Measurements from ENCODE around the gene PCDHB4. TPM values are rescaled to one million over a fixed set of nuclear protein-coding genes. Genes with fewer than 3 reads are reported as not detected.

PCDHB4 gene
- 0.07 and 0.13 TPM in 2 replicates for total RNA-seq

GRCh38 chr5:141121563-141121962 is at the start of gene PCDHB4:
Gene PCDHB4 (plus strand): TSS chr5:141121818. CDS start chr5:141121999, 181 bp downstream.

GRCh38 chr5:141094481-141095262 is 26.9 kb upstream of the PCDHB4 start, which contains the start of gene PCDHB2:
Gene PCDHB2 (plus strand): TSS chr5:141094615. CDS start chr5:141094791, 176 bp downstream.

GRCh38 chr5:141100243-141100805 is 21.3 kb upstream of the PCDHB4 start, which contains the start of gene PCDHB3:
Gene PCDHB3 (plus strand): TSS chr5:141100473. CDS start chr5:141100650, 177 bp downstream.

GRCh38 chr5:141135030-141135717 is 13.6 kb downstream of the PCDHB4 start, which contains the start of gene PCDHB5:
Gene PCDHB5 (plus strand): TSS chr5:141135206. CDS start chr5:141135435, 229 bp downstream.

GRCh38 chr5:141149812-141150211 is 28.2 kb downstream of the PCDHB4 start, which contains the start of gene PCDHB6:
Gene PCDHB6 (plus strand): TSS chr5:141150057. CDS start chr5:141150258, 201 bp downstream.

GRCh38 chr5:141172381-141173204 is 51.0 kb downstream of the PCDHB4 start, which contains the start of gene PCDHB7:
Gene PCDHB7 (plus strand): TSS chr5:141172644. CDS start chr5:141172836, 192 bp downstream.

Other genes with a start within 250 kb of the PCDHB4 start
- gene PCDHA12, start 246.5 kb upstream of the PCDHB4 start, total RNA-seq = under 0.01 TPM in 1 of 2 replicates, not detected in the other
- gene PCDHA13, start 239.7 kb upstream of the PCDHB4 start, total RNA-seq = not detected in 2 replicates
- under 0.01 TPM in 1 of 2 replicates, not detected in the other for gene PCDHAC1, start 195.5 kb upstream of the PCDHB4 start, total RNA-seq
- 1.8 and 3.3 TPM in 2 replicates for gene PCDHAC2, start 155.3 kb upstream of the PCDHB4 start, total RNA-seq
- gene PCDHB1, start 70.4 kb upstream of the PCDHB4 start, total RNA-seq = not detected in 2 replicates
- 0.66 and 0.72 TPM in 2 replicates for gene PCDHB2, start 27.2 kb upstream of the PCDHB4 start, total RNA-seq
- gene PCDHB3, start 21.3 kb upstream of the PCDHB4 start, total RNA-seq = 0.14 and 0.27 TPM in 2 replicates
- 0.40 and 0.43 TPM in 2 replicates for gene PCDHB5, start 13.4 kb downstream of the PCDHB4 start, total RNA-seq
- gene PCDHB6, start 28.2 kb downstream of the PCDHB4 start, total RNA-seq = 0.07 TPM in 1 of 2 replicates, not detected in the other
- 0.22 and 0.40 TPM in 2 replicates for gene PCDHB7, start 50.8 kb downstream of the PCDHB4 start, total RNA-seq
- gene PCDHB8, start 56.0 kb downstream of the PCDHB4 start, total RNA-seq = 0.07 and 0.13 TPM in 2 replicates
- gene PCDHB16, start 60.6 kb downstream of the PCDHB4 start, total RNA-seq = 0.07 and 0.13 TPM in 2 replicates
- 0.13 and 0.14 TPM in 2 replicates for gene PCDHB9, start 65.3 kb downstream of the PCDHB4 start, total RNA-seq
- 0.22 and 0.66 TPM in 2 replicates for gene PCDHB10, start 70.5 kb downstream of the PCDHB4 start, total RNA-seq
- 0.07 and 0.27 TPM in 2 replicates for gene PCDHB11, start 77.8 kb downstream of the PCDHB4 start, total RNA-seq
- 0.07 and 0.27 TPM in 2 replicates for gene PCDHB12, start 86.9 kb downstream of the PCDHB4 start, total RNA-seq
- 0.22 and 0.66 TPM in 2 replicates for gene PCDHB13, start 92.1 kb downstream of the PCDHB4 start, total RNA-seq
- gene PCDHB14, start 101.5 kb downstream of the PCDHB4 start, total RNA-seq = 0.14 and 0.53 TPM in 2 replicates
- 0.14 and 0.66 TPM in 2 replicates for gene PCDHB15, start 123.6 kb downstream of the PCDHB4 start, total RNA-seq
- 0.27 and 0.50 TPM in 2 replicates for gene SLC25A2, start 182.2 kb downstream of the PCDHB4 start, total RNA-seq
- gene TAF7, start 199.0 kb downstream of the PCDHB4 start, total RNA-seq = 62.1 and 70.6 TPM in 2 replicates
- gene PCDHGA1, start 208.7 kb downstream of the PCDHB4 start, total RNA-seq = 0.22 and 0.40 TPM in 2 replicates
- gene PCDHGA2, start 216.9 kb downstream of the PCDHB4 start, total RNA-seq = 1.1 and 1.2 TPM in 2 replicates
- gene PCDHGA3, start 222.0 kb downstream of the PCDHB4 start, total RNA-seq = 0.65 and 0.93 TPM in 2 replicates
- 0.50 and 0.66 TPM in 2 replicates for gene PCDHGB1, start 228.3 kb downstream of the PCDHB4 start, total RNA-seq
- 2.2 and 5.2 TPM in 2 replicates for gene PCDHGA4, start 233.2 kb downstream of the PCDHB4 start, total RNA-seq
- gene PCDHGB2, start 238.2 kb downstream of the PCDHB4 start, total RNA-seq = 1.3 and 2.0 TPM in 2 replicates
- gene PCDHGA5, start 242.3 kb downstream of the PCDHB4 start, total RNA-seq = 0.72 and 1.1 TPM in 2 replicates
- 1.4 and 2.9 TPM in 2 replicates for gene PCDHGB3, start 248.4 kb downstream of the PCDHB4 start, total RNA-seq